ENCODE measurements around the gene DNM3. TPM values are rescaled to one million over a fixed set of nuclear protein-coding genes. Genes with fewer than 3 reads are reported as not detected.

The DNM3 gene
- total and polyA plus RNA-seq, 4 donors = 2.1 to 16.3 (median 5.6) TPM

DNA sequence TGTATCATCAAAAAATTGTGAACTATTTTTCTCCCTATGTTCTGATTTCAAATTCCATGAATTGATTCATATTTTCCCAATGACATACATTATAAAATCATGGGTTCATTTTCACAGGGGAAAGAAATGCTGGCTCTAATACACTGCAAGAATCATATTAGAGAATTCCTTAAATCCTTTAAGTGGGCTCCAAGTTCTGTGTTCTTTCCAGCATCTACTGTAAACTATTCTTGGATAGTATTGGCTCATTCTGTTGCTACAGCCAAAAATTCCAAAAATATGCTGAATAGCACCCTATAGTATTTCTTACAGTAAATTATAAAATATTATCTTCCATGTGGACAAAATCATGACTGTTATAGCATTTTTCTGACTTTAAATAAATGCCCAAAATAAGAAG, 560.2 kb downstream of the DNM3 start:
- H3K27me3 ChIP-seq (ENCODE audit: control insufficient read depth in 3 of 3, insufficient read depth in 3 of 3, low read length in 2 of 3) = no peaks in the 10 kb centered on the region
- no peak overlapping the region for H3K4me3 ChIP-seq
- TF ChIP-seq, protein P1, sequence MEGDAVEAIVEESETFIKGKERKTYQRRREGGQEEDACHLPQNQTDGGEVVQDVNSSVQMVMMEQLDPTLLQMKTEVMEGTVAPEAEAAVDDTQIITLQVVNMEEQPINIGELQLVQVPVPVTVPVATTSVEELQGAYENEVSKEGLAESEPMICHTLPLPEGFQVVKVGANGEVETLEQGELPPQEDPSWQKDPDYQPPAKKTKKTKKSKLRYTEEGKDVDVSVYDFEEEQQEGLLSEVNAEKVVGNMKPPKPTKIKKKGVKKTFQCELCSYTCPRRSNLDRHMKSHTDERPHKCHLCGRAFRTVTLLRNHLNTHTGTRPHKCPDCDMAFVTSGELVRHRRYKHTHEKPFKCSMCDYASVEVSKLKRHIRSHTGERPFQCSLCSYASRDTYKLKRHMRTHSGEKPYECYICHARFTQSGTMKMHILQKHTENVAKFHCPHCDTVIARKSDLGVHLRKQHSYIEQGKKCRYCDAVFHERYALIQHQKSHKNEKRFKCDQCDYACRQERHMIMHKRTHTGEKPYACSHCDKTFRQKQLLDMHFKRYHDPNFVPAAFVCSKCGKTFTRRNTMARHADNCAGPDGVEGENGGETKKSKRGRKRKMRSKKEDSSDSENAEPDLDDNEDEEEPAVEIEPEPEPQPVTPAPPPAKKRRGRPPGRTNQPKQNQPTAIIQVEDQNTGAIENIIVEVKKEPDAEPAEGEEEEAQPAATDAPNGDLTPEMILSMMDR (IDR thresholded peaks at IDR 0.05; ENCODE audit: control extremely low read depth, extremely low read depth) = no peak
- no peak for ATAC-seq (ENCODE audit: insufficient read depth, low FRiP score)
- peak in 2 of 3 donors; percentile 66 to 72 for DNase-seq
- H3K36me3 ChIP-seq (ENCODE audit: control insufficient read depth in 4 of 4, insufficient read depth in 4 of 4, low read length in 4 of 4) = no peaks in the 10 kb centered on the region
- H3K9me3 ChIP-seq (ENCODE audit: control insufficient read depth in 4 of 4, insufficient read depth in 3 of 4, low read length in 3 of 4) = no peaks in the 10 kb centered on the region
- no peak overlapping the region for H3K27ac ChIP-seq (ENCODE audit: low read depth in 1 of 2, low read length in 1 of 2)
- peaks cover 0 to 44% (median 13%) of the 10 kb centered on the region in 5 donors for H3K4me1 ChIP-seq (ENCODE audit: control insufficient read depth in 5 of 5, insufficient read depth in 5 of 5, low read length in 5 of 5)
- no peak overlapping the region for H3K9ac ChIP-seq (ENCODE audit: insufficient read depth in 1 of 2, low read length in 2 of 2)

DNA sequence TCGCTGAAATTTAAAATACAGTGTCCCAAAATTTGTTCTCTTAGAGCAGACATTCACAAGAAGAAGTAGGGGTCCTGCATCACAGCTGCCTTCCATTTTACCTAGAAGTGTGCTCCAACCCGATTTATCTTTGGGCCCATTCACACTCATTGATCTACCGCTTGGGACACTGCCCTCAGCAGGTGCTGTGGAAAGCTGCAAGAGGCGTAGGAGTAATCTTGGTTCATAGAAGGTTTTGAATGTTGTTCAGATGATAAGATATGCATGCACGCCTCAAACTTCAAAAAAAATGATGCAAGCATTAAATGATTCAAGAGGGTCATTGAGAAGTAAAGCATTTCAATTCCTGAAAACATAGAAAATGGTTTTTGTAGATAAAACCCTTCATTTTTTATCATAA, 560.6 kb downstream of the DNM3 start:
- H3K4me3 ChIP-seq = no peak overlapping the region
- H3K9ac ChIP-seq (ENCODE audit: insufficient read depth in 1 of 2, low read length in 2 of 2) = no peak overlapping the region
- 87 to 91% methylated on average over 5 of the region's 5 CpGs for WGBS, 2 donors
- DNase-seq = no peak
- no peaks in the 10 kb centered on the region for H3K9me3 ChIP-seq (ENCODE audit: control insufficient read depth in 4 of 4, insufficient read depth in 3 of 4, low read length in 3 of 4)
- H3K4me1 ChIP-seq (ENCODE audit: control insufficient read depth in 5 of 5, insufficient read depth in 5 of 5, low read length in 5 of 5) = peaks cover 0 to 44% (median 13%) of the 10 kb centered on the region in 5 donors
- no peak overlapping the region for H3K27ac ChIP-seq (ENCODE audit: low read depth in 1 of 2, low read length in 1 of 2)
- H3K27me3 ChIP-seq (ENCODE audit: control insufficient read depth in 3 of 3, insufficient read depth in 3 of 3, low read length in 2 of 3) = no peaks in the 10 kb centered on the region
- TF ChIP-seq, protein P1 (IDR thresholded peaks at IDR 0.05; ENCODE audit: control extremely low read depth, extremely low read depth) = no peak
- ATAC-seq (ENCODE audit: insufficient read depth, low FRiP score) = no peak
- no peaks in the 10 kb centered on the region for H3K36me3 ChIP-seq (ENCODE audit: control insufficient read depth in 4 of 4, insufficient read depth in 4 of 4, low read length in 4 of 4)

DNA sequence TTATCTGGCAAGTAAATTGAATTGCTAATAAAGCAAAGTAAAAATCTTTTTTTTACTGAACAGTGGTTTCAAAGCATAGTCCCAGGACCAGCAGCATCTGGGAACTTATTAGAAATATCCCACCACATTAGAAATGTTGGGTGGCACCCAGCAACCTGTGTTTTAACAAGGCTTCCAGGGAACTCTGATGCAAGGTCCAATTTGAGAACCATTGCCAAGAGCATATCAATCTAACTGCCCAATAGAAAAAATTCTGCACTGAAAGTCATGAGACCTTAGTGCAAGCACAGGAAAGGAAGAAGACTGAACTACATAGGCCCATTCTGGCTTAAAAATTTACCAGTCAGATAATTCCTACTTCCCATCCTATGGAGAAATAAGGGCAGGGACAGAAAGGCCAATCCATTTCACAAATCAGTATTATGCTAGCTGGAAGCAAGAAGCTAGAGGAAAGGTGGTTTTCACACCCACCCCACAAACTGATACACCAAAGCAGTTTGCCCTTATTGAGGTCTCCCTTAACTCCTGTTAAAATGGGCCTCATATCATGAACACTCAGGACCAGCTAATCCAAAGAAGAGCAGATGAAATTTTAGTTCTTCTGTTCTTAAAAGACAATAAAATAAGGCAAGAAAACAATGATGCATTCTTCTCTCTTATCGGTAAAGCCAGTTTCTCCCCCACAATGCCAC, 561.7 kb downstream of the DNM3 start:
- DNase-seq = no peak
- H3K27ac ChIP-seq (ENCODE audit: low read depth in 1 of 2, low read length in 1 of 2) = no peak overlapping the region
- H3K9me3 ChIP-seq (ENCODE audit: control insufficient read depth in 4 of 4, insufficient read depth in 3 of 4, low read length in 3 of 4) = no peaks in the 10 kb centered on the region
- no peaks in the 10 kb centered on the region for H3K36me3 ChIP-seq (ENCODE audit: control insufficient read depth in 4 of 4, insufficient read depth in 4 of 4, low read length in 4 of 4)
- no peak for ATAC-seq (ENCODE audit: insufficient read depth, low FRiP score)
- 86 to 96% methylated on average over 1 of the region's 1 CpG for WGBS, 2 donors
- no peak overlapping the region for H3K4me3 ChIP-seq
- H3K9ac ChIP-seq (ENCODE audit: insufficient read depth in 1 of 2, low read length in 2 of 2) = no peak overlapping the region
- H3K27me3 ChIP-seq (ENCODE audit: control insufficient read depth in 3 of 3, insufficient read depth in 3 of 3, low read length in 2 of 3) = no peaks in the 10 kb centered on the region
- TF ChIP-seq, protein P1 (IDR thresholded peaks at IDR 0.05; ENCODE audit: control extremely low read depth, extremely low read depth) = no peak
- peaks cover 0 to 40% (median 13%) of the 10 kb centered on the region in 5 donors for H3K4me1 ChIP-seq (ENCODE audit: control insufficient read depth in 5 of 5, insufficient read depth in 5 of 5, low read length in 5 of 5)

DNA sequence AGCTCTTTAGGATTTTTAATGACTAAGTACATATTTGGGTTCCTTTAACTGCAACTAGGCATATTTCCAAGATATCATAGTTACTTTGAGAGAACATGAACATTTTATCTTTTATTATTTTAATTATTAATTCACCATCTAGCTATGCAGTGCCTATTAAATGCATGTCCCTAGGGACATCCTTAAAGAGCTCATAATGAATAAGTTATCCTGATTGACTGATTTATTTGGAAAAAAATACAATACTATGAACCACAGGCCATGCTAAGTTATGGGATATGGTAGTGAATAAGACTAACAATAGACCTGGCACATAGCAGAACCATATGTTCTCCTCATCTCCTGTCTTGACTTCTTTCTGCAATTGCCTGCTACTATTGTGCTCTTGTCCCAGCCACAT, 562.8 kb downstream of the DNM3 start:
- Histone ChIP-seq H3K4me3 (no peak overlapping the region), H3K9me3 (ENCODE audit: control insufficient read depth in 4 of 4, insufficient read depth in 3 of 4, low read length in 3 of 4) (no peaks in the 10 kb centered on the region), H3K9ac (ENCODE audit: insufficient read depth in 1 of 2, low read length in 2 of 2) (no peak overlapping the region), H3K27ac (ENCODE audit: low read depth in 1 of 2, low read length in 1 of 2) (no peak overlapping the region), H3K4me1 (ENCODE audit: control insufficient read depth in 5 of 5, insufficient read depth in 5 of 5, low read length in 5 of 5) (peaks cover 0 to 32% (median 13%) of the 10 kb centered on the region in 5 donors), H3K27me3 (ENCODE audit: control insufficient read depth in 3 of 3, insufficient read depth in 3 of 3, low read length in 2 of 3) (no peaks in the 10 kb centered on the region), H3K36me3 (ENCODE audit: control insufficient read depth in 4 of 4, insufficient read depth in 4 of 4, low read length in 4 of 4) (no peaks in the 10 kb centered on the region)
- no peak for ATAC-seq (ENCODE audit: insufficient read depth, low FRiP score)
- no peak for DNase-seq
- TF ChIP-seq, protein P1 (IDR thresholded peaks at IDR 0.05; ENCODE audit: control extremely low read depth, extremely low read depth) = no peak

All from lung (tissue), 12 donors.